Keratinocyte (primary cell): Measurements from ENCODE around the gene ARMC9. TPM values are rescaled to one million over a fixed set of nuclear protein-coding genes. Genes with fewer than 3 reads are reported as not detected.

Source experiments
- DNase-seq: peaks from one replicate; pipeline ENCODE4 v3.0.0-alpha.2; 2011; ENCODE audit warnings: low read depth, missing footprints, low spot score
- FAIRE-seq: peaks from 2 replicates; lab custom pipeline; 2011; peaks lifted over from hg19 to GRCh38; lab: Jason Lieb, UNC
- H2AFZ ChIP-seq: 2 replicates; pipeline ENCODE4 v1.6.0; 2012; ENCODE audit warnings: low read length, control low read depth, inconsistent platforms; ENCODE audit not compliant: control insufficient read depth
- H3K27ac ChIP-seq: 2 replicates; pipeline ENCODE4 v1.5.1; 2011; ENCODE audit warnings: low read length; ENCODE audit not compliant: control insufficient read depth, insufficient read depth
- H3K27me3 ChIP-seq: 3 replicates; pipeline ENCODE4 v1.6.0; 2011; ENCODE audit warnings: low read length; ENCODE audit not compliant: control insufficient read depth, insufficient read depth; ENCODE audit errors: extremely low read depth
- H3K36me3 ChIP-seq, 2 experiments: 2 replicates in 1 of 2; 3 replicates in 1 of 2; pipeline ENCODE4 v1.5.1; 2011; ENCODE audit warnings: low read length in 2 of 2, mild to moderate bottlenecking in 1 of 2; ENCODE audit not compliant: control insufficient read depth in 2 of 2, insufficient read depth in 2 of 2; ENCODE audit errors: extremely low read depth in 1 of 2
- H3K4me1 ChIP-seq: 3 replicates; pipeline ENCODE4 v1.5.1; 2011; ENCODE audit warnings: low read length; ENCODE audit not compliant: control insufficient read depth, insufficient read depth; ENCODE audit errors: extremely low read depth
- H3K4me2 ChIP-seq: 3 replicates; pipeline ENCODE4 v1.6.0; 2011; ENCODE audit warnings: low read depth, low read length; ENCODE audit not compliant: control insufficient read depth, insufficient read depth; ENCODE audit errors: extremely low read depth
- H3K4me3 ChIP-seq, 3 experiments: fragments of 200-600 bp in 1 of 3; sonication (generic) in 1 of 3; 2 replicates in 2 of 3; 3 replicates in 1 of 3; pipeline ENCODE4 v1.5.1; 2011 to 2016; ENCODE audit warnings: low read length in 3 of 3, mild to moderate bottlenecking in 3 of 3, control low read depth in 2 of 3, inconsistent platforms in 1 of 3, low read depth in 1 of 3, mixed read lengths in 1 of 3, mixed run types in 1 of 3, moderate library complexity in 1 of 3; ENCODE audit not compliant: control insufficient read depth in 2 of 3, insufficient read depth in 2 of 3; ENCODE audit errors: extremely low read depth in 1 of 3
- H3K79me2 ChIP-seq: 2 replicates; pipeline ENCODE4 v1.6.0; 2012; ENCODE audit warnings: low read length; ENCODE audit not compliant: control insufficient read depth, insufficient read depth
- H3K9ac ChIP-seq: 3 replicates; pipeline ENCODE4 v1.6.0; 2011; ENCODE audit warnings: low read length; ENCODE audit not compliant: control insufficient read depth, insufficient read depth; ENCODE audit errors: extremely low read depth
- H3K9me1 ChIP-seq: 3 replicates; pipeline ENCODE4 v1.6.0; 2011; ENCODE audit warnings: low read length; ENCODE audit not compliant: control insufficient read depth, insufficient read depth; ENCODE audit errors: extremely low read depth
- H3K9me3 ChIP-seq: 2 replicates; pipeline ENCODE4 v1.5.1; 2012; ENCODE audit warnings: low read depth, low read length; ENCODE audit not compliant: control insufficient read depth
- H4K20me1 ChIP-seq: 3 replicates; pipeline ENCODE4 v1.6.0; 2011; ENCODE audit warnings: low read length; ENCODE audit not compliant: control insufficient read depth, insufficient read depth; ENCODE audit errors: extremely low read depth
- EZH2 ChIP-seq: IDR thresholded peaks from one replicate; pipeline ENCODE4 v1.6.1; 2012; ENCODE audit warnings: inconsistent platforms, mild to moderate bottlenecking, low read length, moderate library complexity
- dilution Hi-C: fragments of 300-500 bp; cut with MboI; formaldehyde crosslinking; loops from one replicate; pipeline ENCODE4 v1.7.0; 2020; ENCODE audit warnings: low sequenced_read_pairs; ENCODE audit not compliant: extremely low pct_ligation_motif_present
- polyA plus RNA-seq, 5 experiments: library from polyadenylated mRNA; depleted of rRNA in 3 of 5; stranded (reverse) in 3 of 5; stranded (forward) in 1 of 5; unstranded in 1 of 5; fragments of >200 nt; gene quantifications; 1 replicate in 1 of 5; 2 replicates in 3 of 5; 3 replicates in 1 of 5; pipeline versions ENCODE4 v1.2.1 to v1.2.3, GENCODE V29; 2011 to 2012; ENCODE audit warnings: missing spikeins in 2 of 5, low read depth in 1 of 5, low replicate concordance in 1 of 5
- TF ChIP-seq, protein P1 (sequence below), 3 experiments: IDR thresholded peaks in 1 of 3; conservative IDR thresholded peaks in 1 of 3; optimal IDR thresholded peaks in 1 of 3; 2 replicates in 2 of 3; 3 replicates in 1 of 3; pipeline versions ENCODE3 to v1.5.1; 2011; ENCODE audit warnings: low read length in 3 of 3, mild to moderate bottlenecking in 3 of 3, moderate library complexity in 2 of 3, control low read depth in 1 of 3, inconsistent platforms in 1 of 3; ENCODE audit not compliant: insufficient read depth in 2 of 3; ENCODE audit errors: extremely low read depth in 1 of 3

Gene ARMC9
- polyA plus RNA-seq, 1 donor (not counting 4 experiments of a cell fraction or from before 2014, with no cell fraction given): 16.2 TPM

DNA sequence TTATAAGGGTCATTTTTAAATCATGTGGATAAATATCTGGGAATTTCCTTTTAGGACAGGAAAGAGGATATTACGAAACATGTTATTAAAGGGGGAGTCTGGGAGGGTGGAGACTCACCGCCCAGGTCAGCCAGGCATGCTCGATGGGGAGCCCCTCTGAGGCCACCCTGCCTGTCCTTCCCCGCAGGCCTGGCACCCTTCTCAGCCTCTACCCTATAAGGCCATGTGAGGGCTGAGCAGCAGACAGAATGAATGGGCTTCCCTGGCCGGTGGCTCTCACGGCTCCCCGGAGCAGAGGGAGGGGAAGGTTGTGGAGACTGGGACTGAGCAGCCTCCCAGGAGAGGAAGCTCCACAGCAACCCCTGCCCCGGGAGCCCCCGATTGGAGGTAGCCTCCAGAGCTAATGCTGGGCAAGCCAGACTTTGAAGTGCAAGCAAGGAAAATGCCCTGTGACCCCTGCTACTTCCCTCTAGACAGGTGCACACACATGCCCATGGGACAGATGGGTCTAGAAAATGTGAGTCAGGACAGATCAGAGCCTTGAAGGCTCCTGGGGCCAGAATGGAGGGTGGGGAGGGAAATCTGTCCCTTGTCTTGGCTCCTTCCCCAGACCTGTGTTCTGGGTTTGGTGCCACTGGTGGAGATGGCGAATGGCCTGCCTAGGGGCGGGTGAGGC is 13.2 kb upstream of the ARMC9 start:
- no peak for DNase-seq
- FAIRE-seq: no peak
- no peak overlapping the region for H3K4me2 ChIP-seq
- H3K4me3 ChIP-seq: no peak overlapping the region
- TF ChIP-seq, protein P1, sequence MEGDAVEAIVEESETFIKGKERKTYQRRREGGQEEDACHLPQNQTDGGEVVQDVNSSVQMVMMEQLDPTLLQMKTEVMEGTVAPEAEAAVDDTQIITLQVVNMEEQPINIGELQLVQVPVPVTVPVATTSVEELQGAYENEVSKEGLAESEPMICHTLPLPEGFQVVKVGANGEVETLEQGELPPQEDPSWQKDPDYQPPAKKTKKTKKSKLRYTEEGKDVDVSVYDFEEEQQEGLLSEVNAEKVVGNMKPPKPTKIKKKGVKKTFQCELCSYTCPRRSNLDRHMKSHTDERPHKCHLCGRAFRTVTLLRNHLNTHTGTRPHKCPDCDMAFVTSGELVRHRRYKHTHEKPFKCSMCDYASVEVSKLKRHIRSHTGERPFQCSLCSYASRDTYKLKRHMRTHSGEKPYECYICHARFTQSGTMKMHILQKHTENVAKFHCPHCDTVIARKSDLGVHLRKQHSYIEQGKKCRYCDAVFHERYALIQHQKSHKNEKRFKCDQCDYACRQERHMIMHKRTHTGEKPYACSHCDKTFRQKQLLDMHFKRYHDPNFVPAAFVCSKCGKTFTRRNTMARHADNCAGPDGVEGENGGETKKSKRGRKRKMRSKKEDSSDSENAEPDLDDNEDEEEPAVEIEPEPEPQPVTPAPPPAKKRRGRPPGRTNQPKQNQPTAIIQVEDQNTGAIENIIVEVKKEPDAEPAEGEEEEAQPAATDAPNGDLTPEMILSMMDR (optimal IDR thresholded peaks at IDR 0.05 in 1 of 3, IDR thresholded peaks at IDR 0.05 in 1 of 3, conservative IDR thresholded peaks at IDR 0.05 in 1 of 3; ENCODE audit: extremely low read depth in 1 of 3, insufficient read depth in 2 of 3, low read length in 3 of 3): no peak
- TF ChIP-seq EZH2: no peak
- dilution Hi-C loops: no loop called here
- H2AFZ ChIP-seq: no peak overlapping the region
- peaks cover under 1% of the 10 kb centered on the region for H3K4me1 ChIP-seq
- H3K9me3 ChIP-seq: no peaks in the 10 kb centered on the region
- no peak overlapping the region for H3K27ac ChIP-seq
- no peaks in the 10 kb centered on the region for H3K9me1 ChIP-seq
- no peaks in the 10 kb centered on the region for H3K79me2 ChIP-seq
- H3K36me3 ChIP-seq: no peaks in the 10 kb centered on the region
- H3K27me3 ChIP-seq: peaks cover 17% of the 10 kb centered on the region
- no peak overlapping the region for H3K9ac ChIP-seq
- H4K20me1 ChIP-seq: no peaks in the 10 kb centered on the region

DNA sequence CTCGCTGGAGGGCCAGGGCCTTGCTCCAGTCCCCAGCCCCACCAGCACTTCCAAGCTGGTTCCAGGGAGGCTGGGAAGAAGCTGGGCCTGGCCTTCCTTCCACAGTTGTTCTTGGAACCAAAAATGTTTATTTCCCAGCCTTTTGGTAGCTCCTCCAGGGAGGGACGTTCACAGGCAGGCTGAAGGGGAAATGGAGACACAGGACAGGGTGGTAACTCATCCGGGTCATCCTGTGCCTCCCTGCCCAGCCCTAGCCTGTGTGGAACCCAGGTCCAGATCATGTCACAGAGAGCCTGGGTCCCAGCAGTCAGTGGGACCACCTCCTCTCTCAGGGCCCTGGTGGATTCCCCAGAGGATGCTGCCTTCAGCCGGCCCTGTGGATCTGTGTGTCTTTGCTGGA is 12.5 kb upstream of the ARMC9 start:
- H3K36me3 ChIP-seq: no peaks in the 10 kb centered on the region
- H3K9me1 ChIP-seq: no peaks in the 10 kb centered on the region
- H3K4me2 ChIP-seq: no peak overlapping the region
- peaks cover 24% of the 10 kb centered on the region for H3K27me3 ChIP-seq
- no peaks in the 10 kb centered on the region for H4K20me1 ChIP-seq
- dilution Hi-C loops: no loop called here
- H3K4me1 ChIP-seq: no peaks in the 10 kb centered on the region
- FAIRE-seq (no peak), DNase-seq (no peak)
- H3K27ac ChIP-seq: no peak overlapping the region
- no peaks in the 10 kb centered on the region for H3K79me2 ChIP-seq
- no peak overlapping the region for H2AFZ ChIP-seq
- H3K4me3 ChIP-seq: no peak overlapping the region
- H3K9me3 ChIP-seq: no peaks in the 10 kb centered on the region
- TF ChIP-seq, protein P1 (optimal IDR thresholded peaks at IDR 0.05 in 1 of 3, IDR thresholded peaks at IDR 0.05 in 1 of 3, conservative IDR thresholded peaks at IDR 0.05 in 1 of 3; ENCODE audit: extremely low read depth in 1 of 3, insufficient read depth in 2 of 3, low read length in 3 of 3): no peak
- no peak for TF ChIP-seq EZH2
- no peak overlapping the region for H3K9ac ChIP-seq
